Skeletal muscle satellite cell (primary cell): Measurements from ENCODE around the gene SC5D.

ENCODE experiments used
- H3K27me3 ChIP-seq: 2 replicates; pipeline ENCODE4 v1.7.0; 2013; ENCODE audit warnings: low read length; ENCODE audit not compliant: control insufficient read depth, insufficient read depth
- H3K36me3 ChIP-seq: 2 replicates; pipeline ENCODE4 v1.7.0; 2013; ENCODE audit warnings: mild to moderate bottlenecking, control low read depth, low read length; ENCODE audit not compliant: insufficient read depth
- H3K4me1 ChIP-seq: 2 replicates; pipeline ENCODE4 v1.7.0; 2013; ENCODE audit warnings: low read length; ENCODE audit not compliant: control insufficient read depth, insufficient read depth
- H3K4me2 ChIP-seq: 2 replicates; pipeline ENCODE4 v1.7.0; 2013; ENCODE audit warnings: mild to moderate bottlenecking, low read length
- H3K4me3 ChIP-seq: 2 replicates; pipeline ENCODE4 v1.7.0; 2013; ENCODE audit warnings: low read length
- H3K9ac ChIP-seq: 2 replicates; pipeline ENCODE4 v1.7.0; 2013; ENCODE audit warnings: mild to moderate bottlenecking, low read depth, low read length, moderate library complexity
- H3K9me3 ChIP-seq: replicated peaks from 2 replicates; pipeline ENCODE4 v1.7.0; 2013; ENCODE audit warnings: mild to moderate bottlenecking, control low read depth, low read length

SC5D gene

GRCh38 chr11:121312483-121312882 lies 19.9 kb downstream of the SC5D start:
- no peaks in the 10 kb centered on the region for H3K27me3 ChIP-seq
- no peaks in the 10 kb centered on the region for H3K9me3 ChIP-seq
- peaks cover 21% of the 10 kb centered on the region for H3K36me3 ChIP-seq
- no peaks in the 10 kb centered on the region for H3K4me1 ChIP-seq
- no peak overlapping the region for H3K4me2 ChIP-seq
- no peak overlapping the region for H3K9ac ChIP-seq
- H3K4me3 ChIP-seq = no peak overlapping the region

GRCh38 chr11:121318848-121319834 lies 26.6 kb downstream of the SC5D start:
- Histone ChIP-seq H3K9me3 (no peaks in the 10 kb centered on the region), H3K27me3 (peaks cover 24% of the 10 kb centered on the region), H3K4me1 (no peaks in the 10 kb centered on the region), H3K4me2 (no peak overlapping the region), H3K4me3 (no peak overlapping the region), H3K9ac (no peak overlapping the region), H3K36me3 (no peaks in the 10 kb centered on the region)

- H3K4me3 ChIP-seq = no peak overlapping the region
- H3K4me1 ChIP-seq = no peaks in the 10 kb centered on the region
- no peak overlapping the region for H3K4me2 ChIP-seq
- no peak overlapping the region for H3K9ac ChIP-seq
- peaks cover 47% of the 10 kb centered on the region for H3K27me3 ChIP-seq
- no peaks in the 10 kb centered on the region for H3K9me3 ChIP-seq
- no peaks in the 10 kb centered on the region for H3K36me3 ChIP-seq
These were observed 29.2 kb downstream of the SC5D start for GRCh38 chr11:121321614-121322243.

GRCh38 chr11:121323046-121323607 lies 30.6 kb downstream of the SC5D start:
- Histone ChIP-seq H3K27me3 (peaks cover 58% of the 10 kb centered on the region), H3K4me2 (no peak overlapping the region), H3K9me3 (no peaks in the 10 kb centered on the region), H3K9ac (no peak overlapping the region), H3K4me1 (no peaks in the 10 kb centered on the region), H3K36me3 (no peaks in the 10 kb centered on the region), H3K4me3 (no peak overlapping the region)

GRCh38 chr11:121326230-121326629 lies 33.7 kb downstream of the SC5D start:
- Histone ChIP-seq H3K4me3 (no peak overlapping the region), H3K27me3 (peaks cover 71% of the 10 kb centered on the region), H3K4me2 (no peak overlapping the region), H3K4me1 (no peaks in the 10 kb centered on the region), H3K9me3 (no peaks in the 10 kb centered on the region), H3K9ac (no peak overlapping the region), H3K36me3 (no peaks in the 10 kb centered on the region)

- no peaks in the 10 kb centered on the region for H3K4me1 ChIP-seq
- H3K9ac ChIP-seq = no peak overlapping the region
- H3K9me3 ChIP-seq = no peaks in the 10 kb centered on the region
- peaks cover 70% of the 10 kb centered on the region for H3K27me3 ChIP-seq
- no peaks in the 10 kb centered on the region for H3K36me3 ChIP-seq
- no peak overlapping the region for H3K4me3 ChIP-seq
- H3K4me2 ChIP-seq = no peak overlapping the region
These were observed 35.0 kb downstream of the SC5D start for GRCh38 chr11:121327553-121327952.

GRCh38 chr11:121328176-121328966 lies 35.8 kb downstream of the SC5D start:
- H3K4me3 ChIP-seq = no peak overlapping the region
- H3K27me3 ChIP-seq = peaks cover 67% of the 10 kb centered on the region
- no peak overlapping the region for H3K4me2 ChIP-seq
- no peaks in the 10 kb centered on the region for H3K9me3 ChIP-seq
- no peak overlapping the region for H3K9ac ChIP-seq
- no peaks in the 10 kb centered on the region for H3K4me1 ChIP-seq
- H3K36me3 ChIP-seq = no peaks in the 10 kb centered on the region

GRCh38 chr11:121328967-121329679 lies 36.6 kb downstream of the SC5D start:
- Histone ChIP-seq H3K27me3 (peaks cover 74% of the 10 kb centered on the region), H3K4me1 (no peaks in the 10 kb centered on the region), H3K4me3 (no peak overlapping the region), H3K9ac (no peak overlapping the region), H3K9me3 (no peaks in the 10 kb centered on the region), H3K4me2 (no peak overlapping the region), H3K36me3 (no peaks in the 10 kb centered on the region)

GRCh38 chr11:121329781-121330395 lies 37.3 kb downstream of the SC5D start:
- Histone ChIP-seq H3K9ac (no peak overlapping the region), H3K27me3 (peaks cover 78% of the 10 kb centered on the region), H3K9me3 (no peaks in the 10 kb centered on the region), H3K36me3 (no peaks in the 10 kb centered on the region), H3K4me1 (no peaks in the 10 kb centered on the region), H3K4me2 (no peak overlapping the region), H3K4me3 (no peak overlapping the region)

GRCh38 chr11:121330614-121331435 lies 38.3 kb downstream of the SC5D start:
- Histone ChIP-seq H3K27me3 (peaks cover 76% of the 10 kb centered on the region), H3K9ac (no peak overlapping the region), H3K4me2 (no peak overlapping the region), H3K36me3 (no peaks in the 10 kb centered on the region), H3K9me3 (no peaks in the 10 kb centered on the region), H3K4me1 (no peaks in the 10 kb centered on the region), H3K4me3 (no peak overlapping the region)
